ENCODE data around the gene PRND. TPM values are rescaled to one million over a fixed set of nuclear protein-coding genes. Genes with fewer than 3 reads are reported as not detected.

The PRND gene
- total and polyA plus RNA-seq, 2 of the 8 experiments (the other 6 are each of a cell fraction or from before 2014, with no cell fraction given), result 0.09 to 0.11 TPM

- no peaks in the 10 kb centered on the region; a peak in 1 of 7 replicates for H3K4me1 ChIP-seq (replicated peaks in 1 of 4; ENCODE audit: control insufficient read depth in 3 of 4, insufficient read depth in 4 of 4, low read length in 3 of 4)
- H3K27ac ChIP-seq (ENCODE audit: low read depth, low read length), result no peak overlapping the region
- H3K4me2 ChIP-seq (ENCODE audit: insufficient read depth in 1 of 2, low read depth in 2 of 2, low read length in 2 of 2), result no peak overlapping the region
- H3K4me3 ChIP-seq (ENCODE audit: extremely low read depth in 1 of 4, insufficient read depth in 2 of 4, low read depth in 3 of 4, low read length in 4 of 4), result no peak overlapping the region
- H4K91ac ChIP-seq (replicated peaks; ENCODE audit: insufficient read length, low read length), result no peak overlapping the region
- H4K5ac ChIP-seq (ENCODE audit: insufficient read length, low read depth, low read length), result no peak overlapping the region
- H4K8ac ChIP-seq (ENCODE audit: extremely low read depth, insufficient read depth, low read length), result no peak overlapping the region
- H3K4ac ChIP-seq (replicated peaks; ENCODE audit: insufficient read length, low read depth, low read length), result no peak overlapping the region
- TF ChIP-seq KDM1A (IDR thresholded peaks at IDR 0.05; ENCODE audit: borderline replicate concordance, low read length) (no peak), HDAC6 (IDR thresholded peaks at IDR 0.05; ENCODE audit: low read depth, low read length) (no peak), POLR2AphosphoS5 (IDR thresholded peaks at IDR 0.05; ENCODE audit: low read depth, low read length) (no peak), HDAC2 (IDR thresholded peaks at IDR 0.05; ENCODE audit: borderline replicate concordance in 1 of 2, low read depth in 2 of 2, low read length in 2 of 2) (no peak), ASH2L (IDR thresholded peaks at IDR 0.05; ENCODE audit: low read length) (no peak), SIX5 (IDR thresholded peaks at IDR 0.05; ENCODE audit: low read depth, low read length) (no peak), CHD2 (IDR thresholded peaks at IDR 0.05; ENCODE audit: low read length) (no peak), GTF2F1 (IDR thresholded peaks at IDR 0.05; ENCODE audit: borderline replicate concordance, low read depth, low read length) (no peak), SUZ12 (IDR thresholded peaks at IDR 0.05; ENCODE audit: low read length) (no peak), SP2 (IDR thresholded peaks at IDR 0.05; ENCODE audit: low read length) (no peak), TAF7 (optimal IDR thresholded peaks at IDR 0.05; ENCODE audit: borderline replicate concordance, low read depth, low read length) (no peak), SP1 (IDR thresholded peaks at IDR 0.05; ENCODE audit: low read depth, low read length) (no peak), CEBPB (IDR thresholded peaks at IDR 0.05; ENCODE audit: low read depth, low read length) (no peak), FOSL1 (IDR thresholded peaks at IDR 0.05; ENCODE audit: insufficient read depth, low read depth, low read length) (no peak), BACH1 (IDR thresholded peaks at IDR 0.05; ENCODE audit: low read length) (no peak), TAF1 (IDR thresholded peaks at IDR 0.05; ENCODE audit: low read depth, low read length) (no peak), CREB1 (IDR thresholded peaks at IDR 0.05) (no peak)
- H3K36me3 ChIP-seq (ENCODE audit: control insufficient read depth in 2 of 4, insufficient read depth in 4 of 4, low read length in 3 of 4), result no peaks in the 10 kb centered on the region
- FAIRE-seq, result no peak
- H2BK120ac ChIP-seq (replicated peaks; ENCODE audit: low read depth, low read length), result no peak overlapping the region
- no peak overlapping the region for H3K14ac ChIP-seq (ENCODE audit: insufficient read length)
- WGBS, 2 experiments (ENCODE audit: extremely low coverage in 1 of 2, insufficient coverage in 1 of 2, insufficient read length in 1 of 2, insufficient replicate concordance in 2 of 2, low coverage in 1 of 2, low lambda C conversion rate in 2 of 2, missing lambda C conversion rate in 1 of 2), result 82% methylated on average over 2 of the region's 2 CpGs; no CpG with 5 or more reads in 1 of the 2 experiments
- POLR2A ChIA-PET (ENCODE audit: partially characterized antibody), result no interaction called here
- H3K79me2 ChIP-seq (ENCODE audit: control insufficient read depth in 1 of 2, insufficient read depth in 2 of 2, low read length in 2 of 2), result no peaks in the 10 kb centered on the region
- no peak overlapping the region for H2AK5ac ChIP-seq (ENCODE audit: low read depth, low read length)
- H2AFZ ChIP-seq (ENCODE audit: low read length), result no peak overlapping the region
- H3K56ac ChIP-seq (replicated peaks; ENCODE audit: insufficient read length, low read depth, low read length), result no peak overlapping the region
- no peak overlapping the region for H3K18ac ChIP-seq (ENCODE audit: extremely low read depth, low read length)
- no peaks in the 10 kb centered on the region for H3K79me1 ChIP-seq (ENCODE audit: low read depth, low read length)
- H2BK5ac ChIP-seq (ENCODE audit: low read depth, low read length), result no peak overlapping the region
- H3K23ac ChIP-seq (ENCODE audit: insufficient read length), result no peak overlapping the region
- H2BK12ac ChIP-seq (ENCODE audit: low read depth, low read length), result no peak overlapping the region
- H3K9ac ChIP-seq (replicated peaks in 1 of 4; ENCODE audit: extremely low read depth in 1 of 4, low read depth in 3 of 4, low read length in 3 of 4), result no peak overlapping the region
- CTCF ChIA-PET (ENCODE audit: partially characterized antibody), result no interaction called here
- H3K9me3 ChIP-seq (ENCODE audit: insufficient read depth in 2 of 2, low read depth in 1 of 2, low read length in 1 of 2), result peaks cover 3% of the 10 kb centered on the region in 2 experiments; a peak in 2 of 4 replicates
- no peaks in the 10 kb centered on the region for H4K20me1 ChIP-seq (replicated peaks in 1 of 2; ENCODE audit: control insufficient read depth in 1 of 2, insufficient read depth in 2 of 2, low read length in 2 of 2)
- H3K23me2 ChIP-seq (ENCODE audit: low read depth, low read length), result no peaks in the 10 kb centered on the region
- H2BK20ac ChIP-seq (ENCODE audit: low read length), result no peak overlapping the region
- H3K27me3 ChIP-seq (replicated peaks in 1 of 4; ENCODE audit: control insufficient read depth in 3 of 4, extremely low read depth in 1 of 4, insufficient read depth in 3 of 4, low read length in 3 of 4), result peaks cover 0 to 5% (median 4%) of the 10 kb centered on the region in 4 experiments; a peak in 4 of 7 replicates
- H2BK15ac ChIP-seq (ENCODE audit: low read length), result no peak overlapping the region
- no peak for DNase-seq (ENCODE audit: low read depth in 1 of 2, low spot score in 2 of 2)
Measured at GRCh38 chr20:4766631-4767030, 44.9 kb downstream of the PRND start.
